Suprapubic skin (tissue), 4 donors: ENCODE measurements around the gene SHCBP1L. TPM values are rescaled to one million over a fixed set of nuclear protein-coding genes. Genes with fewer than 3 reads are reported as not detected.

ENCODE experiments used
- DNase-seq, 2 donors: peaks; one replicate each; pipeline ENCODE4 v3.0.0-alpha.2; 2019; ENCODE audit warnings: low spot score in 2 of 2
- H3K27ac ChIP-seq: fragments of 200-600 bp; sonication (generic); one replicate; pipeline ENCODE4 v1.5.1; 2019
- H3K27me3 ChIP-seq: fragments of 200-600 bp; sonication (generic); one replicate; pipeline ENCODE4 v1.5.1; 2019
- H3K36me3 ChIP-seq: fragments of 200-600 bp; sonication (generic); one replicate; pipeline ENCODE4 v1.5.1; 2019
- H3K4me1 ChIP-seq: fragments of 200-600 bp; sonication (generic); one replicate; pipeline ENCODE4 v1.5.1; 2019
- H3K4me3 ChIP-seq: fragments of 200-600 bp; sonication (generic); one replicate; pipeline ENCODE4 v1.5.1; 2019; ENCODE audit warnings: mild to moderate bottlenecking
- H3K9me3 ChIP-seq: fragments of 200-600 bp; sonication (generic); one replicate; pipeline ENCODE4 v1.5.1; 2019
- EP300 ChIP-seq: sonication (generic); formaldehyde crosslinking; IDR thresholded peaks from one replicate; pipeline ENCODE4 v1.6.1; 2017; ENCODE audit warnings: antibody characterized with exemption
- POLR2A ChIP-seq, 2 donors: fragments of 450-650 bp; IDR thresholded peaks; one replicate each; pipeline ENCODE4 v1.6.1; 2017; ENCODE audit warnings: antibody characterized with exemption in 2 of 2, mild to moderate bottlenecking in 2 of 2, moderate library complexity in 2 of 2
- POLR2AphosphoS5 ChIP-seq, 3 donors: sonication (generic); formaldehyde crosslinking; IDR thresholded peaks; one replicate each; pipeline ENCODE4 v1.6.1; 2017; ENCODE audit warnings: antibody characterized with exemption in 3 of 3
- WGBS: methylation state at CpG from one replicate; pipeline ENCODE4 v1.1.5; 2018; 5-methylcytosine and 5-hydroxymethylcytosine counted together
- total RNA-seq, 4 donors: library from RNA; depleted of rRNA; stranded (reverse); fragments of >200 nt; gene quantifications; one replicate each; pipeline ENCODE4 v1.1.0, GENCODE V29; 2016
- TF ChIP-seq, protein P1 (sequence below), 2 donors: fragments of 200-600 bp in 1 of 2; fragments of 450-650 bp in 1 of 2; sonication (generic) in 1 of 2; IDR thresholded peaks; one replicate each; pipeline ENCODE4 v1.5.1; 2016 to 2019; ENCODE audit warnings: antibody characterized with exemption in 2 of 2, mild to moderate bottlenecking in 1 of 2, moderate library complexity in 1 of 2

Gene SHCBP1L
- total RNA-seq, 4 donors from 2014 or later, result not detected

DNA sequence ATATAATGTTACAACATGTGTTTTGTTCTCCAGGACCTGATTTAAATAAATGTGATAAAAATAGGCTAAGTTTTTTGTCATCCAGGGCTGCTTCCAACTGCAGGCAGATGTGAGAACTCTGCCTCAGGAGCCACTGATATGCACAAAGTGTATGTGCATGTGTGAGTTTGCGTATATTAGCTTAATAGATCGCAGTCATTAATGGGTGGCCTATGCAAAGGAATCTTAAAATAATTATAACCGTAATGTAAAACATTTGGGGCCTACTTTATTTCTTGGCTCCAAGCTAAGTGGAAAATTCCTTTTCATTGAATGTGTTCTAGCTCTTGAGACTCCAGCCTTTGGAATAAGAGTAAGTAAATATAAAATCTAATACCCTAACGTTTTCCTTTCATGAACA lies 97.1 kb downstream of the SHCBP1L start:
- no peaks in the 10 kb centered on the region for H3K9me3 ChIP-seq
- H3K27ac ChIP-seq, result no peak overlapping the region
- no peak for DNase-seq
- H3K4me1 ChIP-seq, result no peaks in the 10 kb centered on the region
- 59% methylated on average over 4 of the region's 4 CpGs for WGBS
- peaks cover 99% of the 10 kb centered on the region for H3K36me3 ChIP-seq
- TF ChIP-seq, protein P1, sequence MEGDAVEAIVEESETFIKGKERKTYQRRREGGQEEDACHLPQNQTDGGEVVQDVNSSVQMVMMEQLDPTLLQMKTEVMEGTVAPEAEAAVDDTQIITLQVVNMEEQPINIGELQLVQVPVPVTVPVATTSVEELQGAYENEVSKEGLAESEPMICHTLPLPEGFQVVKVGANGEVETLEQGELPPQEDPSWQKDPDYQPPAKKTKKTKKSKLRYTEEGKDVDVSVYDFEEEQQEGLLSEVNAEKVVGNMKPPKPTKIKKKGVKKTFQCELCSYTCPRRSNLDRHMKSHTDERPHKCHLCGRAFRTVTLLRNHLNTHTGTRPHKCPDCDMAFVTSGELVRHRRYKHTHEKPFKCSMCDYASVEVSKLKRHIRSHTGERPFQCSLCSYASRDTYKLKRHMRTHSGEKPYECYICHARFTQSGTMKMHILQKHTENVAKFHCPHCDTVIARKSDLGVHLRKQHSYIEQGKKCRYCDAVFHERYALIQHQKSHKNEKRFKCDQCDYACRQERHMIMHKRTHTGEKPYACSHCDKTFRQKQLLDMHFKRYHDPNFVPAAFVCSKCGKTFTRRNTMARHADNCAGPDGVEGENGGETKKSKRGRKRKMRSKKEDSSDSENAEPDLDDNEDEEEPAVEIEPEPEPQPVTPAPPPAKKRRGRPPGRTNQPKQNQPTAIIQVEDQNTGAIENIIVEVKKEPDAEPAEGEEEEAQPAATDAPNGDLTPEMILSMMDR (IDR thresholded peaks at IDR 0.05), result no peak
- no peak for TF ChIP-seq POLR2A (IDR thresholded peaks at IDR 0.05)
- TF ChIP-seq POLR2AphosphoS5 (IDR thresholded peaks at IDR 0.05), result no peak
- TF ChIP-seq EP300, result no peak
- no peak overlapping the region for H3K4me3 ChIP-seq
- H3K27me3 ChIP-seq, result no peaks in the 10 kb centered on the region

DNA sequence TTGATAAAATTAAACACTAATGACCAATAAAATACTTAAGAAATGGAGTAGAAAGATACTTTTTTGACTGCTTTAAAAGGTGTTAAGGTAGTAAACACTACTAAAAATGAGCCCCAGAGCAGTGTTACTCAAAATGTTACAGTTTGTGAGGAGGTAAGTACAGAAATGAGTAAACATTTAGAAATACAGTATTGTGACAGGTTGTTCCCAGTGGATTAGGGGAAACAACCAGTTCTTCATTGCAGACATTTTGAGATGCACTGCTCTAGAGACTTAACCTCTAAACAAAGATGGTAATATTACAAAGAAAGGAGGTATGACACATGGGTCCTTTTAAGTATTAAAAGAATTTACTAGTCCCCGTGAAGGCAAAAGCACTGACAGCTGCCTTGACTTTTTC lies 101.1 kb downstream of the SHCBP1L start:
- TF ChIP-seq POLR2A (IDR thresholded peaks at IDR 0.05) (no peak), EP300 (no peak), POLR2AphosphoS5 (IDR thresholded peaks at IDR 0.05) (no peak)
- TF ChIP-seq, protein P1 (IDR thresholded peaks at IDR 0.05), result no peak
- Histone ChIP-seq H3K4me3 (no peak overlapping the region), H3K27ac (no peak overlapping the region), H3K4me1 (no peaks in the 10 kb centered on the region), H3K36me3 (peaks cover 91% of the 10 kb centered on the region), H3K9me3 (no peaks in the 10 kb centered on the region), H3K27me3 (no peaks in the 10 kb centered on the region)
- 80% methylated on average over 1 of the region's 1 CpG for WGBS
- no peak for DNase-seq

DNA sequence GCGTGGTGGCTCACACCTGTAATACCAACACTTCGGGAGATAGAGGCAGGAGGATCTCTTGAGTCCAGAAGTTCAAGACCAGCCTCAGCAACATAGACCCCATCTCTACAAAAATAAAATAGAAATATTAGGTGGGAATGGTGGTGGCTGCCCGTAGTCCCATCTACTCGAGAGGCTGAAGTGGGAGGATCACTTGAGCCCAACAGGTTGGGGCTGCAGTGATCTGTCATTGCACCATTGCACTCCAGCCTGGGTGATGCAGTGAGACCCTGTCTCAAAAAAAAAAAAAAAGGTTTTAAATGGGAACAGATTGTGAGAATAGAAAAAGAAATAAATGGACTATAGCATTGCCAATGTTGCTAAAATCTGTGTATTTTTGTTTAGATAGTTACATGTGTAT lies 102.6 kb downstream of the SHCBP1L start:
- no peaks in the 10 kb centered on the region for H3K27me3 ChIP-seq
- TF ChIP-seq, protein P1 (IDR thresholded peaks at IDR 0.05), result no peak
- no peak for TF ChIP-seq EP300
- no peak for TF ChIP-seq POLR2AphosphoS5 (IDR thresholded peaks at IDR 0.05)
- TF ChIP-seq POLR2A (IDR thresholded peaks at IDR 0.05), result no peak
- no peaks in the 10 kb centered on the region for H3K9me3 ChIP-seq
- H3K4me3 ChIP-seq, result no peak overlapping the region
- H3K4me1 ChIP-seq, result no peaks in the 10 kb centered on the region
- no peak for DNase-seq
- peaks cover 85% of the 10 kb centered on the region for H3K36me3 ChIP-seq
- no peak overlapping the region for H3K27ac ChIP-seq
- WGBS, result 95% methylated on average over 4 of the region's 4 CpGs

Other genes starting within 250 kb of the SHCBP1L start
- gene NPL, start 163.4 kb downstream of the SHCBP1L start, total RNA-seq, result 10 to 100 TPM; 11.0 to 21.8 (median 16.8) TPM
- gene DHX9, start 113.8 kb downstream of the SHCBP1L start, total RNA-seq, result 10 to 100 TPM; 59.9 to 94.7 (median 75.0) TPM
- 100 to 1,000 TPM in 1 of 4 donors, 10 to 100 TPM in 3; 58.3 to 124 (median 77.6) TPM for gene LAMC1, start 70.3 kb upstream of the SHCBP1L start, total RNA-seq
- 10 to 100 TPM; 24.2 to 46.5 (median 35.5) TPM for gene LAMC2, start 233.1 kb upstream of the SHCBP1L start, total RNA-seq